Left forelimb (tissue), 1 donor: ENCODE measurements around the gene PPIL6.
"Not testable (repeated sequence)": the region's sequence is repeated elsewhere in the genome, so short reads cannot be mapped to it uniquely, and the experiment has no call there.

Experiments
- DNase-seq: peaks from one replicate; pipeline ENCODE4 v3.0.0-alpha.2; 2018; ENCODE audit warnings: low spot score

Gene PPIL6

GRCh38 chr6:109466212-109466923 is 25.9 kb upstream of the PPIL6 start:
- DNase-seq, result no peak

DNA sequence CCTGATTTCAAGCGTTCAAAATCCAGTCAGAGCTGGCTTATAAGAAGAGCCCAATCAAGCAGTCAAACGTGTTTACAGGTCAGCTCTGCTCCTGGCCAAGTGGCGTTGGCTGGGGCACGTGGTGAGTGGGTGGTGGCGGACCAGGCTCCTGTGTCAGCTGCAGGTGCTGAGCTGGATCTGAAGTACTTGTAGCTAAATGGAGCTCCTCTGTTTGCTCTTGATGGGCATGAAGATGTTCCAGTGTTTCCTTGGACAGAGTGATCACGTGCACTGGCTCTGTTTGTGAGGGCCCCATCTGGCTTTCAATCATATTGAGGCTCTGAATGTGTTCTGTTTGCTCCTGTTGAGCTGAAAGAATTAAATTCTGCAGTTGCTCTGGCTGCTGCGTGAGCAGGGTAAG is 25.3 kb upstream of the PPIL6 start:
- no peak for DNase-seq

- no peak for DNase-seq
These were observed 21.5 kb upstream of the PPIL6 start for GRCh38 chr6:109461733-109462526.

DNA sequence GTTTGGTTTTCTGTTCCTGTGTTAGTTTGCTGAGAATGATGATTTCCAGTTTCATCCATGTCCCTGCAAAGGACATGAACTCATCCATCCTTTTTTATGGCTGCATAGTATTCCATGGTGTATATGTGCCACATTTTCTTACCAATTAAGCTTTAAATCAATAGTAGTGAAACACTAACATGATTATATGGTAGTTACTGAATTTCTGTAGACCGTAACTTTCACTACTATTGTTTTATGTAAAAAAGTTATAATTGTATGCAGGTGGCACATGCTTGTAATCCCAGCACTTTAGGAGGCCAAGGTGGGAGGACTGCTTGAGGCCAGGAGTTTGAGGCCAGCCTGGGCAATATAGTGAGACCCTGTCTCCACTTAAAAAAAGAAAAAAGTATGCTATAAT is 20.8 kb upstream of the PPIL6 start:
- DNase-seq, result not testable (repeated sequence)

- no peak for DNase-seq
These were observed 19.9 kb upstream of the PPIL6 start for GRCh38 chr6:109460161-109460829.

GRCh38 chr6:109458774-109459531 is 18.5 kb upstream of the PPIL6 start:
- no peak for DNase-seq

DNA sequence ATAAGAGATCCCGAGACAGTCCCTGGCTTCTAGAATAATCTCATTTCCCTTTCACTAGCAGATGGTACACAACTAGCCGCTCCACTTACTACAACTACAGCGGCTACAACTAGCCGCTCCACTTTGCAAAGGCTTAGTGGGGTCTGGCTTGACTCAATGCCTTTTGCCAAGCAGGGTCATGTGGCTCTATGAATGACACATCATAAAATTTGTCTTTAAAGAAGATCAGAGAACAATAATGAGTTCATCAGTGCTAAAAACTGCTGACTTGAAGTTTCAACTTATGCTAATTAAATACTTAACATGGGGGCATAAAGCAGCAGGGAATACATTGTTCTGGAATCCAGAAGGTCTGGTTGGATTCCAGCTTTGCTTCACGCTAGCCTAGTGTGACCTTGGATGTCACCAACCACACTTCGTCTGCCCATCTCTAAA is 17.2 kb upstream of the PPIL6 start:
- DNase-seq, result no peak

- DNase-seq, result no peak
These were observed 16.5 kb upstream of the PPIL6 start for GRCh38 chr6:109456710-109457561.

DNA sequence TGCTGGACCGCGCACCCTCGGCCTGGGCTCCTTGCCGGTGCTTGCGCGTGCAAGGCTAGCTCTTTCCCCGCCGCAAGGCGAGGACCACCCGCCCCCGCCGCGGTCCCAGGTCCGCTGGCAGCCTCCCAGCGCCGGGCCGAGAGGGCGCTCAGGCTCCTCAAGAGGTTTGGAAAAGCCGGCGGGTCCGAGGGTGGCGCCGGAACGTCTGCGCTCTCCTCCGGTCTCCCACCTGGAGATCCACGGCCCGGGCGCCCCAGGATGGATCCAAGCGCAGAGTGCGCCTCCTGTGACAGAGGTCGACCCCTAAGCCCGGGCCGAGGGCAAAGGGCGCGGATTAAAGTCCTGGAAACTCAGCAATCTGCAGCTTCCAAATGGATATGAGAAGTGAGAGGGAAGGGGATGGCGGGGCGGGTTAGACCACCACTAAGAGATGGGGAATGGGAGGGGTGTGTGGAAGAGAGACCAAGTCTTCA is 15.7 kb upstream of the PPIL6 start:
- no peak for DNase-seq

DNA sequence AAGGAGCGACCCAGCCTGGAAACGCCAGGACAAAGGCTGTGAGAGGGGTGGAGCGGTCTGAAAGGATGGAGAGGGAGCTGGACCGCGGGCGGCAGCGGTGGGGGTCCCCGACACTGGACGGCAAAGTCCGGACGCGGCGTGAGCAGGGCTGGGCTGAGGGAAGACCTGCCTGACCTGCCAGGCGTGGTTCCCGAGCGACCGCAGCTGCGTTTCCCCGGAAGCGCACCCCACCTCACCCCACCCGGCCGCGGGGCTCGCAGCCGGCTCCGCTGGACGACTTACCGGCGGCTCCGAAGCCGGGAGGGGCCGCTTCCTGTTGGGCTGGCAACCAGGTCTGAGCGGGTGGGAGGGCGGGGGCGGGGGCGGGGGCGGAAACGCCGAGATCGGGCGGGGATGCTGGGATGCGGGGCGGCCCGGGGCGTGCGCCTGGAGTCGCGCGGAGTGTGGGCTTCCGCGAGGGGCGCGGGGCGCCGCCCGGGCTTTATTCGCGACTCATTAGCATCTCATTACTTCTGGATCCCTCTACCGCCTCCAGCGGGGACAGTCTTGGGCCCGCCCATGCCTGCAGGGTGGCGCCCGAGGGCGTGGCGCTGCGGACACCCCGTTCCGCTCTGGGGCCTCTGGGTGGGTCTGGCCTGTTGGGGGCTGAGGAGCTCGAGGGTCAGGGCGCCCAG is 15.1 kb upstream of the PPIL6 start, which contains the start of gene MICAL1:
MICAL1 (minus strand) TSS at position 336 of the 674 bp plus-strand sequence. CDS start 1,576 bp downstream, outside the sequence.
- peak; percentile 82 for DNase-seq

- no peak for DNase-seq
These were observed 14.3 kb upstream of the PPIL6 start for GRCh38 chr6:109454496-109455436.

- no peak for DNase-seq
These were observed 13.4 kb upstream of the PPIL6 start for GRCh38 chr6:109453594-109454495.

GRCh38 chr6:109453156-109453555 is 12.7 kb upstream of the PPIL6 start:
- DNase-seq, result no peak

GRCh38 chr6:109452181-109452580 is 11.8 kb upstream of the PPIL6 start:
- no peak for DNase-seq

DNA sequence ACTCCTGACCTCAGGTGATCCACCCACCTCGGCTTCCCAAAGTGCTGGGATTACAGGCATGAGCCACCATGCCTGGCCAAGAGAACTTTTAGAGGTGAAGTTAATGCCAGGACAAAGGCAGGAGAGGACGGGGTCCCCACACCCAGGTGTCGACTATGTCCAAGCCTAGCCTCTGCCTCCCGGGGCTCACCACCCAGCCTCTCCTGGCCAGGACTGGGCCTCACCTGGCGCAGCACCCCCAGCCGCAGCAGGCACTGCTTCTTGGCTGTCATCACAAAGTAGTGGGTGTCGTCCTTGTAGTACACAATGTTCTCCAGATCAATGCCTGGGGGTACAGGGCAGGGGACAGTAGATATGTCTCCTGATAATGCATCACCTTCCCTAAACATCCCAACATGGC is 10.9 kb upstream of the PPIL6 start:
- DNase-seq, result no peak

GRCh38 chr6:109450801-109451200 is 10.4 kb upstream of the PPIL6 start:
- no peak for DNase-seq

DNA sequence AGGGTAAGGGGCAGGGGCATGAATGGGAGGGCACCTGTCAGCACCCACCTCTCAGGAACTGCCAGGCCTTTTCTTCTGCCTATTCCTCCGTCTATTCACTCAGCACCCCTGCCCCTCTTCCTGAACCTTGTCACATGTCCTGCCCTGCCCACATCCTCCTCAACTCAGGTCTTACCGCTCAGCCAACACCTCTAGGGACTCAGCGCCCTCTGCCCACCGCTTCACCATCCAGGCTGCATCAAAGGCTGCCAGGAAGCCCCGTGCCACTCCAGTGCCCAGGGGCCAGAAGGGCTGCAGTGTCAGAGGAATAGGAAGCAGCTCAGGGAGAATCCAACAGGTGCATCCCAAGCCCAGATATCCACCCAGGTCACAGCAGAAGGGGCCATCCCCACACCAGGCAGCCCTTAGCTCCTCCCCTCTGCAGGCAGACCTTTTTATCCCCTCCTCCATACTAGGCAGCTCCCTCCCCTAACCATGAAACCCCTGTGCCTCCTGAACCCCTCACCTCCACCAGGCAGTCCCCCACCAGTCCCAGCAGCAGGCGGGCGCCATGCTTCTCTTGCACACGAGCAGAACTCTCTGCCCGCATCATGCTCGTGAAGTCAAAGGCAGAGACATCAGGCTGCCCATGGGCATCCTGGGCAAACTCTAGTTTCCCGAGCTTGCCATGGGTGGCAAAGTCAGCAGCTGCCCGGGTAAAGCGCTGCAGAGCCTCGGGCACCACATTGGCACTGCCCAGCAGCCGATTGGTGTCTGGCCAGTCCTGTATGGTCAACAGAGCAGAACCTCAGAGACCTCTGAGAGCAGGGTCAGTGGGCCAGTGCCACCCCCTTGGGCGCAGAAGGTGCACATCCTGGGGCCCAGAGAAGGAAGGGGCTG is 9.6 kb upstream of the PPIL6 start:
- no peak for DNase-seq
